Measurements from ENCODE around the gene CLRN1.

The CLRN1 gene

DNA sequence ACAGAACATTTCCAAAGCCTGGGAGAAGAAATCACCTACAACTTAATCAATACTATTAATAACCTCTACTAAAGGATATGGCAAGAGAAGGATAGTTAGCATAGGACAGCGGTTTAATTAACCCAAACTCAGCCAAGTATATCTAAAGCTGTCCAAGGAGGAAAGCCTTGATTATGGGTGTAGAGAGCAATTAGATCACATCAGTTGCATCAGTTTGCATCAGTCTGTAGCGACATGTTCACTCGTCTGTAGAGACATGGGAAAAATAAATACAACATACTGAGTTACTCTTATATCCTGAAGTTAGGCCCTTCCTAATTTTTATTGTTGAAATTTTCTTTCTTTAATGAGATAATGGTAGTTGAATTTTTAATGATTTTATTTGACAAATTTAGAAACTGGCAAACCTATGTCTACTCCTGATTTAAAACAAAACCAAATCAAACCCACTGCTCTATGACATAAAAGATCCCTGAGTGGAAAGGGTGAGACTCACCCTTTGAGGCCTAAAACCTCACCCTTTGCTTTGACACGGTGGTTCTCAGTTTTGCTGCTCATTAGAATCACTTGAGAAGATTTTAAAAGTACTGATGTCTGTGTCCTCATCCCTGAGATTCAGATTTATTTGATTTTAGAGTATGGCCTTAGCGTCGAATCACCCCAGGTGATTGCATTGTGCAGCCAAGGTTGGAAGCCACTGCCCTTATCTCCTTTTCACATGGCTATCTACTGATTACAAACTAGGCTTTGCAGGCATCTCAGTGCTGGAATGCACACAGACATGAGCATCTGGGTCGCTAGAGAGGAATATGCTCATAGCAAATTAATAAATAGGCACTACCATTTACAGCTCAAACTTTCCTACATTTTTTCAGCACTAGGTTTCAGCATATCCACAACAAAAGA, 2.8 kb upstream of the CLRN1 start:
- DNase-seq, result no peak

DNA sequence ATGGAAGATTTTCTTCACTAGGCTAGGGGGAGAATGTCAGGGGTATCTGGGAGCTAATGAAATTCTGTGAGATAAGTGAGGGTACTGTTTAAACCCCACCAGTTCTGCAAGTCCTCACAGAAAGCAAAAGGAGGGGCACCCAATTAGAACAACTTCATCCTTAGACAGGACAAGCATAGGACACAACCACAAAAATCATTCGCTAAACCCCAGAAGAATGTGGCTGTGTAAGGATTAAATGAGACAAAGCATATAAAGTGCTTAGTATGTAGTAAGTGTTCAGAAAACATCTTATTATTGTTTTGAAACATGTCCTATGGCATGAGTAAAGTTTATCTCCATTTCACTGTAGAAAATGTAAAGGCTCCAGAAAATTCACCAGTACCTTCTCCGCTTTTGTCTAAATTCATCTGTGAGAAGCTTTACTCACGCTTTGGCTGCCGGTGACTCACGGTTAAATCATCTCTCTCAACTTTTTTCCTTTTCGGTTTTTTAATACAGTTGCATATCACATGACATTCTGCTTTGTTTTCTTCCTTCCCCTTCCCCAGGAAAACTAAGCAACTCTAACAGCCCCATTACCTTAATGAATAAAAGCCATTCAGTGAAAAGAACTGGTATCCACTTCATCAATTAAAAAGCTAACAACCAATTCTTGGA, 1.7 kb downstream of the CLRN1 start:
- DNase-seq, result peak; percentile 7

- DNase-seq, result no peak
These were observed 4.0 kb downstream of the CLRN1 start for GRCh38 chr3:150968341-150969035.

GRCh38 chr3:150965436-150965835, 7.1 kb downstream of the CLRN1 start:
- DNase-seq, result no peak

DNA sequence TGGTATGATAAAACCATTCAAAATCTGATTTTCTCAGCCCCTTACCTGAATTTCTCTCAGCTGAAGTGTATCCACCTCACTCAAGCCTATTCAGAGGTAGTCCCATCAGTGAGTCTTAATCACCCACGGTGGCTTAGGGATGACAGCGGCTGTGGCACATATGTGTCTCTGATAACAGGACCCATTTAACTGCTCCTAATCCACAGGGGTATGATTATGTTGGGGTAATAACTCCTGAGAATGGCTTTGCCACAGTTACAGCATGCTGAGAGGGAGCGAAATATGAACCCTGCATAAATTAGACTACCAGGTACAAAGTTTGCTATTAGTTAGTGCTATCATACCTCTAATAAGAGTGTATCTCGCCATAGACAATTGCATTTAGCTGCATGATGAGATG, 10.6 kb downstream of the CLRN1 start:
- DNase-seq, result no peak

- no peak for DNase-seq
These were observed 11.5 kb downstream of the CLRN1 start for GRCh38 chr3:150960708-150961684.

DNA sequence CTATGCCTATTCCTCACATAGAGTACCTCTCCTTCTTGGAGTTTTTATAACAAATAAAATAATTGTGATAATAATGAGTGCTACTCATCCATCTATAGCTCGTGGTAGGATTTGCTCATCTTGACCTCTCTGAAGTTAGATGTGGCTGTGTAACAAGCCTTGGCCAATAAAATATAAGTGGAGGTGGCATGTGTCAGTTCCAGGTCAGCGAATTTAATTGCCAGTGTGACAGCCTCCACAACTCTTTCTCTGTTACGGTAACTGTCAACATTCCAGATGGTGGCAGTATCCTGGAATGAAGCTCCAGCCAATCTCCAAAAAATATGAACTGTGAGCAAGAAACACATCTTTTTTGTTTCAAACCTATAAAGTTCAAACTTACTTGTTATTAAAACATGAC, 13.8 kb downstream of the CLRN1 start:
- DNase-seq, result no peak

GRCh38 chr3:150956376-150956775, 16.2 kb downstream of the CLRN1 start:
- peak; percentile 9 for DNase-seq

- no peak for DNase-seq
These were observed 20.6 kb downstream of the CLRN1 start for GRCh38 chr3:150951923-150952322.

GRCh38 chr3:150945226-150946032, 27.1 kb downstream of the CLRN1 start:
- no peak for DNase-seq

- no peak for DNase-seq
These were observed 30.3 kb downstream of the CLRN1 start for GRCh38 chr3:150942221-150942620.

DNA sequence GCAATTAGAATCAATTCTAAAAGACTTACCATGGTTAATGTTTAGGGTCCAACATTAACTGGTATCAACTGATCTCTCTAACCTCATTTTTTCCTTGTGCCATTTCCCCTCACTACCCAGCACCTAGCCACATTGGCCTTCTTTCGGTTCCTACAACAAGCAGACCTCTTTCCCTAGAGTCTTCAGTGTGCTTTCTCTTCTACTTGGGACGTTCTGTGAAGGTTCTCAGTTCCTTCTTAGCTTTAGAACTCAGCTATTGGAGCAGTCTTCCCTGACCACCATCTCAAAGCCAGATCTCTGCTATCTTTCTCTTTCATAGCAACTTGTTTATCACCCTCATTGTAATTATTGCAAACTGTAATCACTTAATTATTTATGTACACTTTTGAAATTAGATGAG, 35.8 kb downstream of the CLRN1 start:
- no peak for DNase-seq

DNA sequence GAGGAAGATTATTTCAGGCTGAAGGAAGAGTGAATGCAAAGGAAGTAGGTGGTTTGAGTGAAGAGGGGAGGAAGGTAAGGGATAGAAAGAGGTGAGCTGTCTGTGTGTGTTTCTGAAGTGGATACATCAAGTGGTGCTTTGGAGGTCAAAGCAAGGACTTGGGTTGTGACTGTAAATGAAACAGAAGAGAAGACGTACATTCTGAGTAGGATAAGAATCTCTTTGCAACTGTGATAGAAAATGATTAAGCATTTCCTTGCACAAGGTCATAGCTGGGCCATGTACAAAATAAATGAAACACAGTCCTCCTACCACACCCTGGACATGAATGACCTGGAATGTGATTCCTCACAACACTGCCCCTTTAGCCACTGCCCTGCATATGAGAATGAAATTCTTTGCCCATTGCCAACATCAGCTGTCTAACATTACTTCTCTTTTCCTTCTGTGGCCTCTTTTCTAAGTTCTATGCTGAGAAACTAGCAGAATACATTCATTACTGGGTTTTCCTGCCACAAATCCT, 39.0 kb downstream of the CLRN1 start:
- no peak for DNase-seq

GRCh38 chr3:150931745-150932144, 40.8 kb downstream of the CLRN1 start:
- no peak for DNase-seq

GRCh38 chr3:150930839-150931238, 41.7 kb downstream of the CLRN1 start:
- DNase-seq, result no peak

GRCh38 chr3:150928234-150928633, 44.3 kb downstream of the CLRN1 start:
- no peak for DNase-seq

DNA sequence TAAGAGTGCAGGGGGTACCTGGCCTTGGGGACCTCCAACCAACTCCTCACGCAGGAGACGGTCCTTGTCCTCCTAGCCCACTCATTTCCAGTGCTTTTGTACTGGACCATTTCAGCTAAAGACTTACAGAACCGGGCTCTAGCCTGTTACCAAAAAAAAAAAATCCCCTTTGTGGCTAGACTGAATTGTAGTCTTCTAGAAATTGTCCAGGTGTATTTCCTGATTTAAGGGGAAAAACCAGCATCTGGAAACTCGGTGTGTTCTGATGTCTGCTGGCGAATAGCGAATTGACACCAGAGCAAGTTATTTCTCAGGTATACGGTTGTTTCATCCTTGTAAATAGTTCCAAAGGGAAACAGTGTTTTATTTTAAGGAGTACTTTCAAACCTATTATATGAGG, 46.2 kb downstream of the CLRN1 start:
- no peak for DNase-seq

GRCh38 chr3:150925751-150926201, 46.8 kb downstream of the CLRN1 start:
- DNase-seq, result peak; percentile 60

DNA sequence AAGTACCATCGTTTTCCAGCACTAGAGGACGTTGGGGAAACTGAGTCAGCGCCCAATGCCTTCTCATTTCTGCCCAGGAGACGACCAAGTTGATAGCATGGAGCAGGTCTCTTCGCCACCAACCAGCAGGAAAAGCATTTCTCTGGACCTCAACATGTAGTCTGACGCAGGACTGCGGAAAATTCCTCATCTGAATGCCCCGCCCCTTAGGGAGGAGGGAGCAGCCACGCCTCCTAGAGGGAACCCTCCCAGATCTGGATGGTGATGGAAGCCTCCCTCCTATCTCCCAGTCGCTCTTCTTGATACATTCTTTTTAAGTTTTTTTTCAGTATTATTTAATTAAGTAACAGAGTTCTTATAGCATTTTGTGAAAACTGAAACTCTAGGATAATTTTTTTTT, 49.9 kb downstream of the CLRN1 start:
- DNase-seq, result no peak

DNA sequence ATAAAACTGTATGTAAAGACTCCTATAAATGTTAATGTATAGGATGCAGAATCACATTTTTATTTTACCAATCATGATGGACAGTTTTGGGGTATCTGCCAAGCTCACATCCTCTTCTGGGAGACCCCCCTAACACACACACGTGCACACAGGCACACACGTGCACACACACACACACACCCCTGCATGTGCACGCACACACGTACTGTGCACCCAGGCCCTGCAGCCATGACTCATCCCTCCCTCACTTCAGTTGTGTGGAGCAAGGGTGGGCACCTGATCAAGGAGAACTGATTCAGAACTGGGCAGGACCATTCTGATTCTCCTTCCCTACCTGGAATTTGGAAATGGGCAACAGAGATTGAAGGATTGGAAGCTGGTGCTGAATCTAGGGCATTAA, 51.3 kb downstream of the CLRN1 start:
- DNase-seq, result no peak

GRCh38 chr3:150920236-150920635, 52.3 kb downstream of the CLRN1 start:
- no peak for DNase-seq

Data from suppressor macrophage treated with lipopolysaccharide for 4 hours (primary cell).